OCI-LY3 (cell line): ENCODE measurements around the gene DRD5.

Experiments
- EZH2phosphoT487 ChIP-seq: fragments of 200-600 bp; shearing (Covaris generic); IDR thresholded peaks from 2 replicates; pipeline ENCODE4 v1.6.1; 2018; ENCODE audit warnings: antibody characterized with exemption, mixed run types, low read depth
- TF ChIP-seq, protein P1 (sequence below): fragments of 200-600, 300-600 bp; sonication (generic); IDR thresholded peaks from 2 replicates; pipeline ENCODE4 v1.5.1; 2014; ENCODE audit warnings: antibody characterized with exemption, low read length, low read depth

DNA sequence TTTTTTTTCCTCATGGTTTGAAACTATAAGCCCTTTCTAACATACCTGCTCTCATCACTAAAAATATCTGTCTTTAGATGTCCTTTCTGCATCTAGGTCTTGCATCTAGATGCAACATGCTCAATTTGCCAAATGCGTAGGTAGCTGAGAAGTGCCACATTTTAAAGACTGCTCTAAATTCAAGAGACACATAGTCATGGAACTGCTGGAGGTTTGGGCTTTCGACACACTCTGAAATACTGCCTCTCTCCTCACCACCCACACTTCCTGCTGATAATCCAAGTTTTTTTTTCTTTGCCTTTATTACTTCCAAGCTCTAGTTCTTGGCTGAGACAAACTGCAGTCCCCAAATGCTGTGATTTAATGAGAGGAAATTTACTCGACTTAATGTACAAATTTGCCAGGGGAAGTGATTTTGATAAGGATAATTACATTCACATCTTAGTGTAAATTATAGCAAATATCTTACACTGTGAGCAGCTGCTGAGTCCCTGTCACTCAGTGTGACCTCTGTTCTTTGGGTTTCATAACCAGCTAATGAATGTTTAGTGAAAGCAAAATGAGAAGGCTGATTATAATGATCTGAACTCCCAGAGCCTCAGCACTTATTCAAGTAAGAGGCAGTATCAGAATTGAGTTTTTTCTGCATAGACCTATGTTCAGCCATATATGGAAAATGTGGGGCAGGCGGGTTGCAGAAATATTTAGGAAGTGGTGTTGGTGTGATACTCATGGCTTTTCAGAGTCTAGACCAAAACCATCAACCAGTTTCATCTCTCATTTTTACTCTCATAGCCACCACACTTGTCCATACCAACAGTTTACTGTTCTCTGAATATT is 31.3 kb downstream of the DRD5 start:
- TF ChIP-seq, protein P1, sequence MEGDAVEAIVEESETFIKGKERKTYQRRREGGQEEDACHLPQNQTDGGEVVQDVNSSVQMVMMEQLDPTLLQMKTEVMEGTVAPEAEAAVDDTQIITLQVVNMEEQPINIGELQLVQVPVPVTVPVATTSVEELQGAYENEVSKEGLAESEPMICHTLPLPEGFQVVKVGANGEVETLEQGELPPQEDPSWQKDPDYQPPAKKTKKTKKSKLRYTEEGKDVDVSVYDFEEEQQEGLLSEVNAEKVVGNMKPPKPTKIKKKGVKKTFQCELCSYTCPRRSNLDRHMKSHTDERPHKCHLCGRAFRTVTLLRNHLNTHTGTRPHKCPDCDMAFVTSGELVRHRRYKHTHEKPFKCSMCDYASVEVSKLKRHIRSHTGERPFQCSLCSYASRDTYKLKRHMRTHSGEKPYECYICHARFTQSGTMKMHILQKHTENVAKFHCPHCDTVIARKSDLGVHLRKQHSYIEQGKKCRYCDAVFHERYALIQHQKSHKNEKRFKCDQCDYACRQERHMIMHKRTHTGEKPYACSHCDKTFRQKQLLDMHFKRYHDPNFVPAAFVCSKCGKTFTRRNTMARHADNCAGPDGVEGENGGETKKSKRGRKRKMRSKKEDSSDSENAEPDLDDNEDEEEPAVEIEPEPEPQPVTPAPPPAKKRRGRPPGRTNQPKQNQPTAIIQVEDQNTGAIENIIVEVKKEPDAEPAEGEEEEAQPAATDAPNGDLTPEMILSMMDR = no peak
- no peak for TF ChIP-seq EZH2phosphoT487
